Measurements from ENCODE around the gene ADORA2B. TPM values are rescaled to one million over a fixed set of nuclear protein-coding genes. Genes with fewer than 3 reads are reported as not detected.

The ADORA2B gene
- total and polyA plus RNA-seq, 9 donors = 2.1 to 5.6 (median 3.8) TPM

GRCh38 chr17:15919466-15919865, 25.5 kb upstream of the ADORA2B start:
- H3K4me1 ChIP-seq (ENCODE audit: control insufficient read depth, insufficient read depth, low read length) = peaks cover 7% of the 10 kb centered on the region
- no peak overlapping the region for H3K27ac ChIP-seq (ENCODE audit: low read length)

GRCh38 chr17:15920758-15921239, 24.1 kb upstream of the ADORA2B start:
- 78% methylated on average over 6 of the region's 9 CpGs for WGBS (ENCODE audit: insufficient coverage)
- H3K36me3 ChIP-seq (ENCODE audit: control insufficient read depth, insufficient read depth, low read length) = no peaks in the 10 kb centered on the region
- H3K4me1 ChIP-seq (ENCODE audit: control insufficient read depth, insufficient read depth, low read length) = peaks cover 7% of the 10 kb centered on the region
- H3K27me3 ChIP-seq (ENCODE audit: control insufficient read depth, insufficient read depth, low read length) = peaks cover 12% of the 10 kb centered on the region
- H3K9me3 ChIP-seq (replicated peaks; ENCODE audit: control insufficient read depth, low read depth, low read length) = no peaks in the 10 kb centered on the region
- DNase-seq = no peak
- no peak overlapping the region for H3K27ac ChIP-seq (ENCODE audit: low read length)
- H3K4me3 ChIP-seq (ENCODE audit: low read length) = no peak overlapping the region

More at GRCh38 chr17:15919466-15919865, 25.5 kb upstream of the ADORA2B start:
- no peaks in the 10 kb centered on the region for H3K36me3 ChIP-seq (ENCODE audit: control insufficient read depth, insufficient read depth, low read length)
- H3K9me3 ChIP-seq (replicated peaks; ENCODE audit: control insufficient read depth, low read depth, low read length) = no peaks in the 10 kb centered on the region
- peaks cover 12% of the 10 kb centered on the region for H3K27me3 ChIP-seq (ENCODE audit: control insufficient read depth, insufficient read depth, low read length)
- H3K4me3 ChIP-seq (ENCODE audit: low read length) = no peak overlapping the region
- no peak for DNase-seq

- Histone ChIP-seq H3K27ac (ENCODE audit: low read length) (no peak overlapping the region), H3K9me3 (replicated peaks; ENCODE audit: control insufficient read depth, low read depth, low read length) (no peaks in the 10 kb centered on the region), H3K36me3 (ENCODE audit: control insufficient read depth, insufficient read depth, low read length) (no peaks in the 10 kb centered on the region), H3K4me1 (ENCODE audit: control insufficient read depth, insufficient read depth, low read length) (peaks cover 7% of the 10 kb centered on the region), H3K4me3 (ENCODE audit: low read length) (no peak overlapping the region), H3K27me3 (ENCODE audit: control insufficient read depth, insufficient read depth, low read length) (peaks cover 10% of the 10 kb centered on the region)
- no peak for DNase-seq
Measured at GRCh38 chr17:15921640-15922039, 23.3 kb upstream of the ADORA2B start.

- WGBS (ENCODE audit: insufficient coverage) = no CpG with 5 or more reads among the region's 1 CpG
- no peaks in the 10 kb centered on the region for H3K36me3 ChIP-seq (ENCODE audit: control insufficient read depth, insufficient read depth, low read length)
- H3K27ac ChIP-seq (ENCODE audit: low read length) = no peak overlapping the region
- H3K9me3 ChIP-seq (replicated peaks; ENCODE audit: control insufficient read depth, low read depth, low read length) = no peaks in the 10 kb centered on the region
- H3K4me3 ChIP-seq (ENCODE audit: low read length) = no peak overlapping the region
- DNase-seq = no peak
- peaks cover 2% of the 10 kb centered on the region for H3K27me3 ChIP-seq (ENCODE audit: control insufficient read depth, insufficient read depth, low read length)
- peaks cover under 1% of the 10 kb centered on the region for H3K4me1 ChIP-seq (ENCODE audit: control insufficient read depth, insufficient read depth, low read length)
Measured at GRCh38 chr17:15922586-15922985, 22.3 kb upstream of the ADORA2B start.

GRCh38 chr17:15926039-15926740, 18.7 kb upstream of the ADORA2B start:
- H3K4me3 ChIP-seq (ENCODE audit: low read length) = no peak overlapping the region
- H3K4me1 ChIP-seq (ENCODE audit: control insufficient read depth, insufficient read depth, low read length) = no peaks in the 10 kb centered on the region
- DNase-seq = no peak
- no peaks in the 10 kb centered on the region for H3K36me3 ChIP-seq (ENCODE audit: control insufficient read depth, insufficient read depth, low read length)
- peaks cover 2% of the 10 kb centered on the region for H3K27me3 ChIP-seq (ENCODE audit: control insufficient read depth, insufficient read depth, low read length)
- H3K9me3 ChIP-seq (replicated peaks; ENCODE audit: control insufficient read depth, low read depth, low read length) = no peaks in the 10 kb centered on the region
- 65% methylated on average over 4 of the region's 9 CpGs for WGBS (ENCODE audit: insufficient coverage)
- H3K27ac ChIP-seq (ENCODE audit: low read length) = no peak overlapping the region

GRCh38 chr17:15928286-15928785, 16.6 kb upstream of the ADORA2B start:
- Histone ChIP-seq H3K4me3 (ENCODE audit: low read length) (no peak overlapping the region), H3K27me3 (ENCODE audit: control insufficient read depth, insufficient read depth, low read length) (peaks cover 2% of the 10 kb centered on the region), H3K9me3 (replicated peaks; ENCODE audit: control insufficient read depth, low read depth, low read length) (no peaks in the 10 kb centered on the region), H3K27ac (ENCODE audit: low read length) (no peak overlapping the region), H3K4me1 (ENCODE audit: control insufficient read depth, insufficient read depth, low read length) (no peaks in the 10 kb centered on the region), H3K36me3 (ENCODE audit: control insufficient read depth, insufficient read depth, low read length) (no peaks in the 10 kb centered on the region)
- DNase-seq = no peak
- 75% methylated on average over 9 of the region's 9 CpGs for WGBS (ENCODE audit: insufficient coverage)

- no peak overlapping the region for H3K27ac ChIP-seq (ENCODE audit: low read length)
- WGBS (ENCODE audit: insufficient coverage) = 43% methylated on average over 2 of the region's 4 CpGs
- H3K4me3 ChIP-seq (ENCODE audit: low read length) = no peak overlapping the region
- H3K27me3 ChIP-seq (ENCODE audit: control insufficient read depth, insufficient read depth, low read length) = peaks cover 2% of the 10 kb centered on the region
- DNase-seq = no peak
- H3K4me1 ChIP-seq (ENCODE audit: control insufficient read depth, insufficient read depth, low read length) = no peaks in the 10 kb centered on the region
- H3K9me3 ChIP-seq (replicated peaks; ENCODE audit: control insufficient read depth, low read depth, low read length) = no peaks in the 10 kb centered on the region
- H3K36me3 ChIP-seq (ENCODE audit: control insufficient read depth, insufficient read depth, low read length) = no peaks in the 10 kb centered on the region
Measured at GRCh38 chr17:15929941-15930340, 15.0 kb upstream of the ADORA2B start.

- no peaks in the 10 kb centered on the region for H3K36me3 ChIP-seq (ENCODE audit: control insufficient read depth, insufficient read depth, low read length)
- WGBS (ENCODE audit: insufficient coverage) = 69% methylated on average over 6 of the region's 6 CpGs
- DNase-seq = no peak
- no peaks in the 10 kb centered on the region for H3K4me1 ChIP-seq (ENCODE audit: control insufficient read depth, insufficient read depth, low read length)
- peaks cover 2% of the 10 kb centered on the region for H3K27me3 ChIP-seq (ENCODE audit: control insufficient read depth, insufficient read depth, low read length)
- no peaks in the 10 kb centered on the region for H3K9me3 ChIP-seq (replicated peaks; ENCODE audit: control insufficient read depth, low read depth, low read length)
- H3K4me3 ChIP-seq (ENCODE audit: low read length) = no peak overlapping the region
- no peak overlapping the region for H3K27ac ChIP-seq (ENCODE audit: low read length)
Measured at GRCh38 chr17:15930426-15930825, 14.5 kb upstream of the ADORA2B start.

- Histone ChIP-seq H3K27me3 (ENCODE audit: control insufficient read depth, insufficient read depth, low read length) (peaks cover 2% of the 10 kb centered on the region), H3K36me3 (ENCODE audit: control insufficient read depth, insufficient read depth, low read length) (no peaks in the 10 kb centered on the region), H3K4me3 (ENCODE audit: low read length) (no peak overlapping the region), H3K27ac (ENCODE audit: low read length) (no peak overlapping the region), H3K4me1 (ENCODE audit: control insufficient read depth, insufficient read depth, low read length) (no peaks in the 10 kb centered on the region), H3K9me3 (replicated peaks; ENCODE audit: control insufficient read depth, low read depth, low read length) (no peaks in the 10 kb centered on the region)
- no peak for DNase-seq
Measured at GRCh38 chr17:15931394-15931793, 13.5 kb upstream of the ADORA2B start.

GRCh38 chr17:15934866-15935265, 10.1 kb upstream of the ADORA2B start:
- Histone ChIP-seq H3K4me3 (ENCODE audit: low read length) (no peak overlapping the region), H3K9me3 (replicated peaks; ENCODE audit: control insufficient read depth, low read depth, low read length) (no peaks in the 10 kb centered on the region), H3K27me3 (ENCODE audit: control insufficient read depth, insufficient read depth, low read length) (no peaks in the 10 kb centered on the region), H3K27ac (ENCODE audit: low read length) (no peak overlapping the region), H3K4me1 (ENCODE audit: control insufficient read depth, insufficient read depth, low read length) (no peaks in the 10 kb centered on the region), H3K36me3 (ENCODE audit: control insufficient read depth, insufficient read depth, low read length) (no peaks in the 10 kb centered on the region)
- WGBS (ENCODE audit: insufficient coverage) = 100% methylated on average over 1 of the region's 5 CpGs
- DNase-seq = no peak

- H3K4me3 ChIP-seq (ENCODE audit: low read length) = no peak overlapping the region
- WGBS (ENCODE audit: insufficient coverage) = no CpG with 5 or more reads among the region's 7 CpGs
- no peaks in the 10 kb centered on the region for H3K27me3 ChIP-seq (ENCODE audit: control insufficient read depth, insufficient read depth, low read length)
- DNase-seq = no peak
- no peaks in the 10 kb centered on the region for H3K9me3 ChIP-seq (replicated peaks; ENCODE audit: control insufficient read depth, low read depth, low read length)
- H3K36me3 ChIP-seq (ENCODE audit: control insufficient read depth, insufficient read depth, low read length) = no peaks in the 10 kb centered on the region
- no peak overlapping the region for H3K27ac ChIP-seq (ENCODE audit: low read length)
- H3K4me1 ChIP-seq (ENCODE audit: control insufficient read depth, insufficient read depth, low read length) = no peaks in the 10 kb centered on the region
Measured at GRCh38 chr17:15935891-15936290, 9.0 kb upstream of the ADORA2B start.

Data from muscle of leg (tissue), 11 donors.